ENCODE measurements around the gene MXD4.

The MXD4 gene, protein sequence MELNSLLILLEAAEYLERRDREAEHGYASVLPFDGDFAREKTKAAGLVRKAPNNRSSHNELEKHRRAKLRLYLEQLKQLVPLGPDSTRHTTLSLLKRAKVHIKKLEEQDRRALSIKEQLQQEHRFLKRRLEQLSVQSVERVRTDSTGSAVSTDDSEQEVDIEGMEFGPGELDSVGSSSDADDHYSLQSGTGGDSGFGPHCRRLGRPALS

DNA sequence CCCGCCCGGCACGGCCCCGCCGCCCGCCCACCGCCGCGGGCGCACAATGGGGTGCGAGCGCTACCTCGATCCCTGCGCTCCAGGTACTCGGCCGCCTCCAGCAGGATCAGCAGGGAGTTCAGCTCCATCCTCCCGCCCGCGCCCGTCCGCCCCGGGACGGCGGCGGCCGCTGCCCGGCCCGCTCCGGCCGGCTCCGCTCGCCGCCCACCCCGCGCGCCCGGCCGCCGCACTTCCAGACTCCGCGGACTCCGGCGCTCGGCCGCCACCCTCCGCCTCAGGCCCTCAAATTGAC is at the start of gene MXD4:
Gene MXD4, minus strand, starts transcription at position 257 of the 292 bp plus-strand sequence. Its CDS starts 129 bp downstream, at position 128.
- no peak for DNase-seq

DNA sequence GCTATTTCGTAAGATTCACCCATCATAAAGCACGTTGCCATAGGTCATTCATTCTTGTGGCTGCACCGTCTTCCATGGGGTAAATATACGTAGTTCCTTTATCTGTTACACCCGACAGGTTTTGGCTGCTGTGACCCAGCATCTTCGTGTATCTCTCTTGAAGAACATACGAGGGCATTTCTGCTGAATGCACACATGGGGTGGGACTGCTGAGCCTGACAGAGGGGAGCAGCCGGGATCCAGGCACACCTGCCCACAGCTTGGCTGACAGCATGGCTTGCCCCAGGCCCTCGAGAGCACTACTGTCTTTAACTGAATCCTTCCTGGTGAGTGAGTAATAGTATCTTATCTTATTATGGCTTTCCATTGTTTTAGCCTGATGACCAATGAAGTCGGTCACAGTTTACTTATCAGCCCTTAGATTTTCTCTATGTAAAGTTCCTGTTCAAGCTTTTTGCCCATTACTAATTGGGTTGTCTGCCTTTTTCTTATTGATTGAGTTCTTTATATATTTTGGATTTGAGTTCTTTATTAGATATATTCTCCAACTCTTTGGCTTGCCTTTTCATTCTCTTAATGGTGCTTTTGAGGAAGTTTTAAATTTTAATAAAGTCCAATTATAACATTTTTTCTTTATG is 45.0 kb upstream of the MXD4 start:
- DNase-seq, result no peak

DNA sequence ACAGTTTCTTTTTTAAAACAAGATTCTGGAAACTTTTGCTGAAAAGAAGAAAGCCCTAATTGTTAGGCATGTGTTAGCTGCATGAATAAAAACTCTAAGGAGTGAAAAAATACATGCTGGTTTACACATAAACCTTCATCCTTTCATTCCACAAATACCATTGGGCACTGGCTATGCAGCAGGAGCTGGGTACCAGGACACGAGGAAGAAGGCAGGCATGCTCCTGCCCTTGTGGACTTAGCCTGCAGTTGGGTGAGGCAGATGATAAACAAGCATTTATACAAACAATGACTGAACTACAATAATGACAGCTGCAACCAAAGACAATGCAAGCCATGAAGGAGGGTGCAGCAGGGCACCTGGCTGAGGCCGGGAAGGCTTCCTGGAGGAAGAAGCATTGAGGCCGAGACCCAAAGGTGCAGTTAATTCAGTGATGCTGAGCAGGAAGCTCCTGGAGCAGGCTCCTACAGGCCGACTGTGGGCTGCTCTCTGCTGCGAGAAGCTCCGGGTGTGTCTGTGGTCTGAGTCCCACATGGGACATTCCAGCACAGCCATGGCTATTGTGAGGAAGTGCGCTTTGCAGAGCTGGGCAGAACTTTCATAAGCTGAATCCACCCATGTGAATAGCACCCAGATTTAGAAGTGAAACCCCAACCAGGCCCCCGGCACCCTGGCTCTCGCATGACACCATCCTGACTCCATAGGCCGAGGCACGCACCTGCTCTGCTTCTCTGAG is 44.0 kb upstream of the MXD4 start:
- no peak for DNase-seq

DNA sequence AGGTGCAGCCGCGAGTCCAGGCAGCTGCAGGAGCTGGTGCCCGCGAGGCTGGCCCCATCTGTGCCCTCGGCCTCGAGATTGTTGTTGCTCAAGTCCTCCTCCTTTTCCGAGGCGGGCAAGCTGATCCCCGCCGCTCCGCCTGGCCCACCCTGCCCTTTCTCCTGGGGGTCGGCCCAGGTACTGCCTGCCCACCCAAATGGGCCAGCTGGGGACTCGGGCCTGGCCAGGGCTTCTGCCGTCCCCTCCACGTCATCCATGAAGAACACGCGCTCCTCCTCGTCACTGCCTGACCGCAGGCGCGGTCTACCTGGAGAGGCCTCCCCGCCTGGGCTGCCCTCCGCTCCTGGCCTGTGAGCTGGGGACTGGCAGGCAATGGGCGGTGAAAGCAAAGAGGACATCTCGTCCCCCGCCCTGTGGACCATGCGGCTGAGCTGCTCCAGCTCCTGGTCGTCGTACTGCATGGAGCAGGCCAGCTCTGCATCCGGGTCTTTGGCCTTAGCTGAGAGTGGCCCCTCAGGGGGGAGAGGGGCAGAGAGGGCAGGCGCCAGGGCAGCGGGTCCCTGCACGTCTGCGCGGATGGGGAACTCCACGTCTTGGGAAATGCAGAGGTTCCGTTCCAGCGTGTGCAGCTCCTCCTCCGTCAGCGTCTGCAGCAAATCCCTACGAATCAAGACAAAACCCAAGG is 43.1 kb upstream of the MXD4 start:
- DNase-seq, result no peak

DNA sequence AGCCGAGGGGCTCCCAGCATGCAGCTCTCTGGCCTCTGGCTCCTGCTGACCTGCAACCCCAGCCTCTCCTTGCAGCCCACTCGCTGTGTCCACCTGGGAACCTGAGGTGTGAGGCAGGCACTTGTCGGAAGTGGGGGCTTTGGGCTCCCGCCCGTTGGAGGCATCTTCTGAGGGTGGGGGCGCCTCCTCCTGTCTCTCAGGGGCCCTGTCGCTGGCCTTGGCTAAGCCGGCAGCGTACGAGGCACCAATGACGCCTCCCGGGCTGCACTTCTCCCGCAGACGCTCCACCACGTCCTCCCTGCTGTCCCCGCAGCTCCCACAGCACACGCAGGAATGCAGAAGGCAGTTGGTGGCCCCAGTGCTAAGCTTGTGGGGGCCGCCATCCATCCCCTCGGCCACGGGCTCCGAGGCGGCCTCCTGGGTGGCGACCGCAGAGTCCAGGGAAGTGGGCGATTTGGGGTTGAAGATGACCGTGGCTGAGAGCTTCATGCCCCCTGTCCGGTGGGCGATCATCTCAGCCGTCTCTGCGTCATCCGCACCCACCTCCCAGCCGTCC is 42.5 kb upstream of the MXD4 start:
- no peak for DNase-seq

DNA sequence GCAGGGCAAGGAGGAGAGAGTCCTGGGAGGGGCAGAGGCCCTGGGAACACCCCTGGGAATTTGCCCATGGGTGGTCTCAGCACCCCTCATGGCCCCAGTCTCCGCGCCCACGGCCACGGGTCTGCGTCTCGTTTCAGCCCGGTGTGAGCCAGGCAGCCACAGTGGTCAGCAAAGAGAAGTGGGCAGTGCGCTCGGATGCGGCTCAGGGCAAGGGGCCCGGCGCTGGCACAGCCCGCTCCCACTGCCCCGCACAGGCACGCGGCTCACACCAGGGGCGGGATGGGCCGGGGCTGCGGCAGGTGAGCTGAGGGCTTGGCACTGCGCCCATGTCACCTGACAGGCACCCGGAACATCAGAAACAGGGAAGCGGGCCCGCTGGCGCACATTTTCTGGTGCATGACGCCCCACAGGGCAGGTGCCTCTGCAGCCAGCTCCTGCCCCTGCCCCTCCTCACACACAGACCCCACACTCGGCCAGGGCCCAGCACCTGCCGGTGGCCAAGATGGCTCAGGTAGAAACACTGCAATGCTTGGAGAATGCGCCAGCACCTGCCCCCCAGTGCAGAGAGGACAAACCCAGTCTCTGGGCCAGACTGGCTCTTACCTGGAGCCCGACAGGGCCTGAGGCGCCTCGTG is 41.9 kb upstream of the MXD4 start:
- no peak for DNase-seq

DNA sequence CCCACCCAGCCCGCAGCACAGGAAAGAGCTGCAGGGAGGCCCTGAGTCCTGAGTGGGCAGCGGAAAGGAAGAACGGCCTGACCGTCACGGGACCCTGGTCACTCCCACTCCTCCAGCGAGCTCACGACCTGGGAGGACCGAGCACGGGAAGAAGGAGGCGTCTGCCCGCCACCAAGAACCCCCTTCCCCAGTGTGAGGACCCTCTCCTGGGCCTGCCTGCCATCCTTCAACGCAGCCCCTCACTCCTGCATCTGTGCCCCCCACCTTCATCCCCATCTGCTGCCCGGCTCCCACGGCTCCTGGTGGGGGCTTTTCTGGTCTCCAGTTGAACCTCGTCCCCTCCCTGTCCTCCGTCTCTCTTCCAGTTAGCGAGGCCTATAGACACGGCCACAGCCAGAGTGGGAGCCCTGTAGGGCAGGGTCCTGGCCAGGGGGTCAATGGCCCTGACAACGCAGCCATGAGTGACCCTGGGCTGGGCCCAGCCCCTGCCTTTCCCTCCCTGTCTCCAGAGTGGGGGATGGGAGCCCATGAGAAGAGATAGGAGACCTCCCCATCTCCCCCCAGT is 41.3 kb upstream of the MXD4 start:
- no peak for DNase-seq

DNA sequence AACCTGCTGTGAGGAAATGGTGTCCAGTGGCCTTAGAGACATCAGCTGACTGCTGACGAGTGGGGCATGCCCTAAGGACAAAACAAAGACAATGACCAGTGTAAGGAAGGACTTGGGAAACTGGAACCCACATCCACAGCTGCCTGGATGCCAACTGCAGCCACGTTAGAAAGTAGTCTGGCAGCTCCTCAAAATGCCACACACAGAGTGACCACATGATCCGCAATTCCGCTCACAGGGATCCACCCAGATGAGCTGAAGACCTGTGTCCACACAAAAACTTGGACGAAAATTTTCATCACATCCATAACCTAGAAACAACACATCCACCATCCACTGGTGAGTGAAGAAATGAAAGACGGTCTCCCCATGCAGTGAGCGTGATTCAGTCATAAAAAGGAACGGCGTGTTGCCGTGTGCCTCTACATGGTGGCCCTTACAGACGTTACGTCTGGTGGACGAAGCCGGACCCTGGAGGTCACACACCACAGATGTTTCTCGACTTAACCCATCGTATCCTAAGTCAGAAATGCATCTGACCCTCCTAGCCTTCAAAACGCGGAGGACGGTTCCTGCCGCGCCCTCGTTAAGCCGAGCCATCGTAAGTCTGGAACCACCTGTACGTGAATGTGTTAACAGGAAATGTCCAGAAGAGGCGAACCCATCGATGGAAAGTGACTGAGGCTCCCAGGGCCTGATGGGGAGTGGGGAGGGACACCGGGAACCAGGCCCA is 40.6 kb upstream of the MXD4 start:
- DNase-seq, result no peak

DNA sequence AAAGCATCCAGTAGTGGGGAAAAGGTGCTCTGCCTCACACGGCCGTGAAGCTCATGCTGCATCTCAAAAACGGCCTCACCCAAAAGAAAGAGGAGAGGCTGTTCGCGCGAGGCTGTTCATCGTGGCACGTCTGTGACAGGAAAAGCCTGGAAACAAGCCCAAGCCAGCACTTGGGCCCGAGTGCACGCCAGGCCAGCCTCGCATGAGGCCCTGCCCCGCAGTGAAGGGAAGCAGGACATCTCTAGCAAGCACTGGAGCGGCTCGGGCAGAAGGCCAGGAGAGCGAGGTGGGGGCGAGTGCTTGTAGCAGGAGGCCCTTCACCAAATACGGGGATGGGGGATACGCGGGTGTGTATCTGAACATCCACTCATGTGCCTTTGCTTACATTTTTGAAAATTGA is 39.9 kb upstream of the MXD4 start:
- no peak for DNase-seq

DNA sequence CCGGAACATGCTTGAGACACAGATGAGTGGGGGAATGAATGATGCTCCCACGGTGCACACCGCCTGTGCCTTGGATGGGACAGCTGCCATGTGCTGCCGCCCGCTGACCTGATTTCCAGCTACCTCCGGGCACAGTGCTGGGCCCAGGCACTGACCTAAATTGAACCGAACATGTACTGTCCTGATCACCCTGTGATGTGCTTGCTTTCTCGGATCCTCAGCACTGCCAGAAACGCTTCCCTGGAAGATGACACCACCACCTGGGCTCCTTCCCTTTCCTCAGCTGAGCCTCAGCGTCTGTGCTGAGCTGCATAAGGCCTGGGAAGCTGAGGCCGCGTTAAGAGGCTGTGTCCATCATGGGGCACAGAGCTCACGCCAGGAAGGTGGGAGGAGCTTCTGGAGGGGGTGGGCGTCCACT is 39.3 kb upstream of the MXD4 start:
- no peak for DNase-seq

DNA sequence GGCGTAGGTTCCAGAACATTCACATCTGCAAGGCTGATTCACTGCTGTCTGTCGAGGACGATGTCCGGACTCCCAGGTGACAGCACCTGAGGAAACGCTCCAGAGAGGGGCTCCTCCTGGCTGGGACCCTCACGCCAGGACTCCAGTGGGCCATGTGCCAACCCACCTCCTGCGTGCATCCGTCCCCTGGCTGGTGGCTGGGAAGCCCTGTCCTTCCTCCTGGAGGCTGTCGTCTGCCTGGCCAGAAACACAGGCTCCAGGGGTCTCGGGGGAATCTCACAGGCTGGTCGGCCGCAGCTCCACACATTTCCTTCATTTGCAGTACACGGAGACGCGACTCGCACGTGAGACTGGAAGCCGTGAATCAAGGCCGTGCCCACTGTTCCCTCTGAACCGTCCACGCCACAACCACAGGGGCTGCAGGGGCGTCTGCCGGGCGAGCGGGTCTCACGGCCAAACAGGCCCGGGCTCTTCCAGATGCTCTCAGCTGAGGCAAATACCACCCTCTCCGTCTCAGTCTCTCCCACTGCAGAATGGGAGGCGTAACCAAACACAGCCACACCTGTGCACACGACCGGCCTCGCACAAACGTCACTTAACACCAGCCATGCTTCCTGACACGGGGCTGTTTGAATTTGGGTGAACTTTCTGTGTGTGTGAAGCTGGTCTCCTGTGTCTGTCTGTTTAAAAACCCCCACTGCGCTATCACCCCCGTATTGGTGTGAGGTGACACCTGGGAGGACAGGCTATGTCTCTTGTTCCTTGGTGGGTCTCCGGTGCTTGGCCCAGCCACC is 38.7 kb upstream of the MXD4 start:
- no peak for DNase-seq

DNA sequence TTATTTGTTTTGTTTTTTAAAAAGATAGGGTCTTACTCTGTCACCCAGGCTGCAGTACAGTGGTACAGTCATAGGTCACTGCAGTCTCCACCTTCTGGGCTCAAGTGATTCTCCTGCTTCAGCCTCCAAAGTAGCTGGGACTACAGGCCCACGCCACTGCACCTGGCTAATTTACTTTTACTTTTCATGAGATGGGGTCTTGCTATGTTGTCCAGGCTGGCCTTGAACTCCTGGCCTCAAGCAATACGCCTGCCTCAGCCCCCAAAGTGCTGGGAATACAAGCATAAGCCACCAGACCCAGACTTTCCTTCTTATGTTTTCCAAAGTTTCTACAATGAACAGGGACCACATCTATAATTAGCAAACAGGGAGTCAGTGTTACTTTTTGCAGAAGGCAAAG is 37.9 kb upstream of the MXD4 start:
- no peak for DNase-seq

DNA sequence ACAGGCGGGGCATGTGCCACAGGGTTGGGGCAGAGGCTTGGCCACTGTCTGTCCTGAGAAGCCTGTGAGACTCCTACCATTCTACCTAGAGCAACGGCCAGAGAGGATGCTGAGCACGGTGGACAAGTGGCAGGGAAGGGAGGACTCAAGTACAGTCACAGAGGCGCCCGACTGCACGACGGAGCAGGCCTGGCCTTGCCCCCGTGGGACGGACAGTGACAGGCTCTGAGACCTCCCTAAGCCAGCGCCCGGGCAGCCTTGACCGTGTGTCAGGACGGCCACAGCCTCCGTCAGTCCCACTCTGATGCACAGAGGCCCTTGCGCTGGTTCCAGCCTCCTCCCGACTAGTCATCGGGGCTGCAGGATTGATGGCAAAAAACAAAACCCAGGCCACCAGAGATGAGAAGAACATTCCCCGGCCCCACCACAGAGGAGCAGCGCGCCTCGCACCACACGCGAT is 36.7 kb upstream of the MXD4 start:
- no peak for DNase-seq

DNA sequence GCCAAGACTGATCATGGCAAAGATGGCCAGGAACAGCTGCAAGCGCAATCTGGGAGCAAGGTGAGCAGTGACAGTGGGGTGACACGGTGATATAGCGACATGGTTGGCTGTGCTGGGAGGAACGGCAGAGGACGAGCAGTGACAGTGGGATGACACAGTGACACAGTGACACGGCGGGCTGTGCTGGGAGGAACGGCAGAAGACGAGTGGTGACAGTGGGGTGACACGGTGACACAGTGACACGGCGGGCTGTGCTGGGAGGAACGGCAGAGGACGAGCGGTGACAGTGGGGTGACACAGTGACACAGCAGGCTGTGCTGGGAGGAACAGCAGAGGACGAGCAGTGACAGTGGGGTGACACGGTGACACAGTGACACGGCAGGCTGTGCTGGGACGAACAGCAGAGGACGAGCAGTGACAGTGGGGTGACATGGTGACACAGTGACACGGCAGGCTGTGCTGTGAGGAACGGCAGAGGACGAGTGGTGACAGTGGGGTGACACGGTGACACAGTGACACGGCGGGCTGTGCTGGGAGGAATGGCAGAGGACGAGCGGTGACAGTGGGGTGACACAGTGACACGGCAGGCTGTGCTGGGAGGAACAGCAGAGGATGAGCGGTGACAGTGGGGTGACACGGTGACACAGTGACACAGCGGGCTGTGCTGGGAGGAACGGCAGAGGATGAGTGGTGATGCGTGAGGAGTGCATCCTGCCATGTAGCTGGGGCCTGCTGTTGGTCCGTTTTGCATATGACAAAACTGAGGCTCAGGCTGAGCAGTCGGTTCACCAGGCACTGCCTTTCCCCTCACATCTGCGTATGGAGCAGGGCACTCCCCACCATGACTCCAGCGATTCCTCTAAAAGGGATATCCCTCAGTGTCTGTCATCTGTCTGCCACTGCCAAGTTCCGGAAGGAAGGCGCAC is 36.0 kb upstream of the MXD4 start:
- no peak for DNase-seq

DNA sequence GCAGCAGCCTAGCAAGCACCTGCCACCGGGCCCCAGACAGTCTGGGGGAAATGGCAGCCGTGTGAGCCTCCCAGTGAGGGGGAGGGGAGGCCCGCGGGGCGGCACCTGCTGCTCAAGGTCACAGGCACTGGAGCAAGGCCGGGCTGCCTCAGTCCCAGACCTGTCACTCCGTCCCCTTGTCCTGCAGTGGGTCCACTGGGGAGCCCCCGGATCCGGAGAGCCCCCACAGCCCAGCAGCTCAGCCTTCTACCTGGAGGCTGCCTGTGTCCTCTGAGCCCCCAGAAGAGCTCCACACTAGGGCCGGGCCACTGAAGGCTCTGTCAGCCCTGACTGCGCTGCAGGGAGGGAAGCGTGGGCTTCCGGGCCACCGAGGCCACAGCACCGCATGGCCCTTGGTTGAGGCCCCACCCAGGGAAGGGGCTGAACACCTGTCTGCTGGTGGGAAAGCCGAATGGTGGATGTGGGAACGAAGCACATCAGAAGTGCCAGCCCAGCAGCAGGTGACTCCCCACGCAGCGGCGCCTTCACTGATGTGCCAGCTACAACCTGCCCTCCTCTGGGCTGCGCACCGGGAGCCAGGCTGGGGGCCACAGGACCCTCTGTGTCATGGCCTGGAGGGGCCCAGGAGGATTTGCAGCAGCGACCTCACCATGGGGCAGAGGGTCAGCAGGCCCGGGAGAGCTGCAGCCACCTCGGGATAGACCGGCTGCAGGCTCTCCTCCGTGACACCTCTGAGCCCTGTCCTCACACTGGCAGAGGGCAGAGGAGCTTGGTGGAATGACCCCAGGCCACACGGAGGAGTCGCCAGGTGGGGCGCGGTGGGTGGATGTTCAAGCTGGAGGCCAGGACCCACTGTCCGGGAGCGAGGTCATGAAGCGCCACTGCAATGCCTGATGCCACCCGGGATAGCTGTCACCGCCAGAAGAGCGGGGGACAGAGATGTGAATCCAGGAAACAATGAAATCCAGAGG is 35.0 kb upstream of the MXD4 start:
- DNase-seq, result no peak

DNA sequence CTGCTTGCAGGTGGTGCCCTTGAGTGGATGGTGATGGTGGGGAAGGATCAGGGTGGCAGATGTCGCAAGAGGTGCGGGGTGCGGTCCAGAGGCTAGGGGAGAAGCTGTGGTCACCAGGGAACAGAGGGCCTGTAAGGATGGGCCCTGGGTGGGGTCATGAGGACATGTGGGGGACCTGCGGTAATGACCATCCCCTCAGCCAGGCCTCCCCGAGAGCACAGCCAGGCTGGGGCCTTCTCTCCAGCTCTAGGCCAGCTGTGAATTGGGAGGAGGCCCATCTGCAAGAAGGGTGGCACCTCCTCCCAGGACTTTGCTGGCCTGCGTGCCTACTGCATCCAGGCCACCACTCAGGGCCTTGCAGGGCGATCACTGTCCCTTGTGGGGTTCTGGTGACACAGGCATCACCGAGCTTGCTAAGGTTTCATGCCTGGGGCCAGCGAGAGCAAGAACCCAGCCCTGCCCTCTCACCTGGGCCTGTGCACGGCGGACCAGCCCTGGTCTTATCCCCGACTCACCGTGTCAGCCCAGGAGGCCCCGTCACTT is 34.1 kb upstream of the MXD4 start:
- DNase-seq, result no peak

DNA sequence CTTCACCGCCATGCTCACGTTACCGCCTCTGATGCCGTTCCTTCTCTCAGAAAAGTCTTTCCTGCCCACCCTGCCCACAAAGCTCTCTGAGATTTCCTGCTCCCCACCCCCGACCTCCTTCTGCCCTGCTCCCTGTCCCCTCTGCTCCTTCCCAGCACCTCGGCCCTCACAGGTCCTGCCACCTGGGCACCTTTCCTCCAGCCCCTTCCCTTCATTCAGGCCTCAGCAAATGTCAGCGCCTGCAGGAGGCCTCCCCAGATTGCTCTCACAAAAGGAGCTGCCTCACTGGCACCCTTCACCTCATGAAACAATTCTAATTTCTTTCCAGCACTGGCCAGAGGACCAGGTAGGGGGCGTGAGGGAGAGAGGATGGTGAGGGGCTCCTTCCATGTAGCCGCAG is 33.6 kb upstream of the MXD4 start:
- no peak for DNase-seq

DNA sequence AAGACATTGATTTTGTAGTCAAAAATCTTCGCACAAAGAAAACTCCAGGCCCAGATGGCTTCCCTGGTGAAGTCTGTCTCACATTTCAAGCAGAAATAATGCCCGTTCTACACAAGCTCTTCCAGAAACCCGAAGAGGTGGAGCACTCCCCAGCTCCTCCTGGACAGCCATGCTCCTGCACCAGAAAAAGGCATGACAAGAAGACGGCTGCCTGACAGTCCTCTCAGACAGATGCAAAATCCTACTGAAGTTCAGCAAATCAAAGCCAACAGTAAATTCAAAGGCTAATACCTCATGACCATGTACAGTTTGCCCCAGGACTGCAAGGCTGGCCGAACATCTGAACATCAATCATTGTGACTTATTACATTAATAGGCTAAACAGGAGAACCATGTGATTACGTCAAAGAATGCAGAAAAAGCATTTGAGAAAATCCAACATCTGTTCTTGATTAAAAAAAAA is 30.8 kb upstream of the MXD4 start:
- DNase-seq, result no peak
